ENCODE data around the gene UFSP2.
"Not testable (repeated sequence)": the region's sequence is repeated elsewhere in the genome, so short reads cannot be mapped to it uniquely, and the experiment has no call there.

The UFSP2 gene

GRCh38 chr4:185382754-185383153, 43.0 kb downstream of the UFSP2 start:
- Mint-ChIP-seq H3K27ac (no peak overlapping the region), H3K4me1 (ENCODE audit: low read depth) (peaks cover 16% of the 10 kb centered on the region), H3K4me3 (no peak overlapping the region), H3K27me3 (ENCODE audit: low read depth) (no peaks in the 10 kb centered on the region), H3K9me3 (peaks cover 8% of the 10 kb centered on the region), H3K36me3 (ENCODE audit: low read depth) (peaks cover 13% of the 10 kb centered on the region)

GRCh38 chr4:185381288-185382196, 44.2 kb downstream of the UFSP2 start:
- Mint-ChIP-seq H3K27ac (no peak overlapping the region), H3K4me3 (no peak overlapping the region), H3K36me3 (ENCODE audit: low read depth) (peaks cover 13% of the 10 kb centered on the region), H3K4me1 (ENCODE audit: low read depth) (peaks cover 16% of the 10 kb centered on the region), H3K27me3 (ENCODE audit: low read depth) (no peaks in the 10 kb centered on the region), H3K9me3 (peaks cover 8% of the 10 kb centered on the region)

GRCh38 chr4:185380320-185380719, 45.4 kb downstream of the UFSP2 start:
- H3K4me3 Mint-ChIP-seq: no peak overlapping the region
- peaks cover 13% of the 10 kb centered on the region for H3K36me3 Mint-ChIP-seq (ENCODE audit: low read depth)
- H3K27me3 Mint-ChIP-seq (ENCODE audit: low read depth): no peaks in the 10 kb centered on the region

GRCh38 chr4:185379326-185380295, 46.2 kb downstream of the UFSP2 start:
- peaks cover 8% of the 10 kb centered on the region for H3K9me3 Mint-ChIP-seq
- no peaks in the 10 kb centered on the region for H3K27me3 Mint-ChIP-seq (ENCODE audit: low read depth)
- H3K4me1 Mint-ChIP-seq (ENCODE audit: low read depth): peaks cover 6% of the 10 kb centered on the region
- peaks cover 11% of the 10 kb centered on the region for H3K36me3 Mint-ChIP-seq (ENCODE audit: low read depth)
- no peak overlapping the region for H3K4me3 Mint-ChIP-seq
- H3K27ac Mint-ChIP-seq: no peak overlapping the region

More at GRCh38 chr4:185380320-185380719, 45.4 kb downstream of the UFSP2 start:
- Mint-ChIP-seq H3K27ac (no peak overlapping the region), H3K9me3 (peaks cover 8% of the 10 kb centered on the region), H3K4me1 (ENCODE audit: low read depth) (peaks cover 10% of the 10 kb centered on the region)

DNA sequence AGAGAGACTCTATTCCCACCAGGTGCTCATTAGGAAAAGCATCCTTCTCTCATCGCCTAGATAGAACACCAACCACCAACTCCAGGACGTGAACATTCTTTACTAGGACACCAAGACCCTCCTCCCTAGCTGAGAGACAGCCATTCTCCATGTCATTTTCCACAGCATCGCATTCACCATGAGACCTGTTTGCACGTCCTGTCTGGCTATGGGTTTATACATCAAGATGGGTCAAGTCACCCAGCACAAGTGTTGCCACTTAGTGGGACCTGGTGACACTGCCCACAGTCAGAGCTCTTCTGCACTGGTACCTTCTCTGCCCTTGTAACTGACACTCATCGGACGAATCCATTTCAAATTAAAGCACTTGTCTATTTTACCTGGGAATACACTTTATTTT, 47.5 kb downstream of the UFSP2 start:
- H3K27ac Mint-ChIP-seq: no peak overlapping the region
- no peaks in the 10 kb centered on the region for H3K27me3 Mint-ChIP-seq (ENCODE audit: low read depth)
- peaks cover 8% of the 10 kb centered on the region for H3K36me3 Mint-ChIP-seq (ENCODE audit: low read depth)
- H3K9me3 Mint-ChIP-seq: peaks cover 8% of the 10 kb centered on the region
- no peak overlapping the region for H3K4me3 Mint-ChIP-seq
- peaks cover 2% of the 10 kb centered on the region for H3K4me1 Mint-ChIP-seq (ENCODE audit: low read depth)

- H3K4me1 Mint-ChIP-seq (ENCODE audit: low read depth): peaks cover 2% of the 10 kb centered on the region
- no peak overlapping the region for H3K4me3 Mint-ChIP-seq
- no peaks in the 10 kb centered on the region for H3K27me3 Mint-ChIP-seq (ENCODE audit: low read depth)
- no peak overlapping the region for H3K27ac Mint-ChIP-seq
- H3K36me3 Mint-ChIP-seq (ENCODE audit: low read depth): no peaks in the 10 kb centered on the region
- H3K9me3 Mint-ChIP-seq: no peaks in the 10 kb centered on the region
Measured at GRCh38 chr4:185374573-185374972, 51.2 kb downstream of the UFSP2 start.

DNA sequence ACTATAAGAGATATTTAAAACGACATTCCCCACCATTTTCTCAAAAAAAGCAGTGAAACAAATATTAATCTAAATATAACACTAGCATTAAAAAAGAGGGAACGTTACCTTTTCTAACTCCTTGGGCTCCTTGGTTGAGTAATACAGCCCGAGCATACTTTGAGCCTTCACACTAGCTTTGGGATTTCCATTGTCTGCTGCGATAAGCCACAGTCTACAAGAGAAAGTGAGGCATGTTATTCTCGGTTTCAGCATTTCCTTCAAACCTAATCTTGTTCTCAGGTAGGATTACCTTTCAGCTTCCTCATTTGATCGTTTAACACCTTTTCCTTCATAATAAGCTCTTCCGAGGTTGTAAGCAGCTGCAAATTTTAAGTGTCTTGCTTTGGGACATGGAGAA, 51.7 kb downstream of the UFSP2 start:
- no peak overlapping the region for H3K27ac Mint-ChIP-seq
- no peaks in the 10 kb centered on the region for H3K36me3 Mint-ChIP-seq (ENCODE audit: low read depth)
- H3K4me3 Mint-ChIP-seq: no peak overlapping the region
- no peaks in the 10 kb centered on the region for H3K9me3 Mint-ChIP-seq
- H3K27me3 Mint-ChIP-seq (ENCODE audit: low read depth): no peaks in the 10 kb centered on the region
- H3K4me1 Mint-ChIP-seq (ENCODE audit: low read depth): peaks cover 2% of the 10 kb centered on the region

DNA sequence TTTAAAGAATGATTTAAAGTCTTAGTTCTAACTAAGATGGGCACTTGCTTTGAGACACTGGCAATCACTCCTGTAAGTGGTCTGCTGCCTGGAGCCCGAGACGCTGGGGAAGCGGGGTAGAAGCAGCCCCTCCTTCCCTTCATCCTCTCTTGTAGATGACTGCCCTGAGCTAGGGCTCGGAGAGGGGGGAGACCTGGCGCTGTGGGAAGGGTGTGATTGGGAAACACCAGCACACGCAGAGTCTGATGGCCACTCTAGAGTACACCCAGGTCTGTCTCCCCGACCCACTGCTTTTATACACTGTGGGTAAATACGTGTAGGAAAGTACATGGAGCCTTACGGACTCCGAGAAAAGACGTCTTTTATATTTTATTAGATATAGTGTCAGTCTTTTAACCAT, 54.1 kb downstream of the UFSP2 start:
- no peaks in the 10 kb centered on the region for H3K36me3 Mint-ChIP-seq (ENCODE audit: low read depth)
- peaks cover 2% of the 10 kb centered on the region for H3K4me1 Mint-ChIP-seq (ENCODE audit: low read depth)
- no peaks in the 10 kb centered on the region for H3K9me3 Mint-ChIP-seq
- no peak overlapping the region for H3K4me3 Mint-ChIP-seq
- no peaks in the 10 kb centered on the region for H3K27me3 Mint-ChIP-seq (ENCODE audit: low read depth)
- H3K27ac Mint-ChIP-seq: no peak overlapping the region

DNA sequence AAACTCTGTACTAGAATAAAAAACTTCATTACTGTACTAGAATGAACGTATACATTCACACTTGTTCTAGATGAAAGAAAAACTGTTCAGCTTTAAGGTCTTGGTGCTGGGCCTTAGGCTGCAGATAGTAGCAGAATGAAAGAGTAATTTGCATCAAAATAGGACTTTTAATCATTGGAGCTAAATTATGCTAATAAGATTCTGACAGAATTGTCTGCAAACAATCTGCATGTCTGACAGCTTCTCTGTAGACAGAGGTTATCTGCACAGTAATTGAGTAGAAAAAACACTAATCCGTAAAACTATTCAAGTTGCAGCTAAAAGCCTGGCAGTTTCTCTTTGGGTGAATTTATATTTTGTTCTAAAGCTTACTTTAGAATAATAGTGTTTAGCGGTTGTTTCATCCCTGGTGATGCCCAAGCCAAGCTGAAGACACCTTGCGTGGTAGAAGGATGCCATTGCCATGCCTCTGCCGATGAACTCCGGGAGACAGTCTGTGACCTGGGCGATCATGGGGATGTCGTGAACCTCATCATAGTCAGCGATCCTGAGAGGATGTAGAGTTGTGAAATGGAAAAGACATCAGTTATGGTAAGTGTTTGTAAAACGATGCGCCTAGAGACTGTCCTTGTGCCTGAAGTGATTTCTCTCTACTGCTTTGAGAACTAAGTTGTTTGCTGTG, 55.4 kb downstream of the UFSP2 start:
- no peak overlapping the region for H3K27ac Mint-ChIP-seq
- no peaks in the 10 kb centered on the region for H3K36me3 Mint-ChIP-seq (ENCODE audit: low read depth)
- H3K4me1 Mint-ChIP-seq (ENCODE audit: low read depth): peaks cover 2% of the 10 kb centered on the region
- no peaks in the 10 kb centered on the region for H3K9me3 Mint-ChIP-seq
- H3K4me3 Mint-ChIP-seq: no peak overlapping the region
- H3K27me3 Mint-ChIP-seq (ENCODE audit: low read depth): no peaks in the 10 kb centered on the region

DNA sequence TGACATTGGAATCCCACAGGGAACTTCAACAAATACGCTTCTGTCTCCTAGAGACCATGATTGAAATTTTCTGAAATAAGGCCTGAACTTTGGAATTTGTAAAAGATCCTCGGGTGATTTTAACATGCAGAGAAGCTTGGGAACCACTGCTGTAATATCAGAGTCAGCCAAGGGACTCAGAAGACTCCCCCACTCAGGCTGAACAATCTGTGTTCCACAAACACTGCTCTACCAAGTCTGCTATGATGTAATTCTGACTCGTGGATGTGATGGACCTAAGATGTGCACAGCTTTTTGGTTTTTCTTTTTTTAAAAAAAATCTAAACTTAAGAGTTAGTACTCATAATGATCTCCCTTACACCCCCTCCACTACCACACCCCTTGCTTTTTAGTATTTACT, 56.0 kb downstream of the UFSP2 start:
- Mint-ChIP-seq H3K27me3 (ENCODE audit: low read depth) (no peaks in the 10 kb centered on the region), H3K27ac (no peak overlapping the region), H3K4me3 (no peak overlapping the region), H3K4me1 (ENCODE audit: low read depth) (peaks cover 2% of the 10 kb centered on the region), H3K36me3 (ENCODE audit: low read depth) (no peaks in the 10 kb centered on the region), H3K9me3 (no peaks in the 10 kb centered on the region)

DNA sequence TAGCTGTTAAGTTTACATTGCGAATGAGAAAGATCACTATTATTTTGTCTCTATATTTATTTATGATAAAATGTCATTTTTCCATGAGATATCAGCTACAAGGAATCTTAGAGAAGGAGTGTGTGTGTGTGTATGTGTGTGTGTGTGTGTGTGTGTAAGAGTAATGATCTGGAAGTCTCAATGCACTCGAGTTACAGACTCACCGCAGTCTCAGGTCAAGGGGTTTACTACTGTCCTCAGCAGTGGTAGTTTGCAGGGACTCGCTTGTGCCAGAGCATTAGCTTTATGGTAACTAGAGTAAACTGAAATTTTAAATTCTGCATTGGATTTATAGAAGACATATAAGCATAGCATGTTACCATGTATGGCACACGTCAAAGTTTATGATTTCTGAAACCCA, 60.9 kb downstream of the UFSP2 start:
- Mint-ChIP-seq H3K27ac (no peak overlapping the region), H3K4me1 (ENCODE audit: low read depth) (no peaks in the 10 kb centered on the region), H3K9me3 (no peaks in the 10 kb centered on the region), H3K4me3 (no peak overlapping the region), H3K36me3 (ENCODE audit: low read depth) (peaks cover 3% of the 10 kb centered on the region), H3K27me3 (ENCODE audit: low read depth) (no peaks in the 10 kb centered on the region)

- Mint-ChIP-seq H3K9me3 (no peaks in the 10 kb centered on the region), H3K4me3 (no peak overlapping the region), H3K36me3 (ENCODE audit: low read depth) (peaks cover 3% of the 10 kb centered on the region), H3K27me3 (ENCODE audit: low read depth) (no peaks in the 10 kb centered on the region), H3K27ac (no peak overlapping the region), H3K4me1 (ENCODE audit: low read depth) (no peaks in the 10 kb centered on the region)
Measured at GRCh38 chr4:185363251-185363650, 62.5 kb downstream of the UFSP2 start.

- not testable (repeated sequence) for H3K27ac Mint-ChIP-seq; H3K4me3 Mint-ChIP-seq; H3K9me3 Mint-ChIP-seq; H3K27me3 Mint-ChIP-seq (ENCODE audit: low read depth); H3K36me3 Mint-ChIP-seq (ENCODE audit: low read depth); H3K4me1 Mint-ChIP-seq (ENCODE audit: low read depth)
Measured at GRCh38 chr4:185362570-185362969, 63.2 kb downstream of the UFSP2 start.

- Mint-ChIP-seq H3K27ac (no peak overlapping the region), H3K4me3 (no peak overlapping the region), H3K27me3 (ENCODE audit: low read depth) (no peaks in the 10 kb centered on the region), H3K9me3 (no peaks in the 10 kb centered on the region), H3K36me3 (ENCODE audit: low read depth) (peaks cover 8% of the 10 kb centered on the region), H3K4me1 (ENCODE audit: low read depth) (no peaks in the 10 kb centered on the region)
Measured at GRCh38 chr4:185361872-185362271, 63.9 kb downstream of the UFSP2 start.

Data from T-helper 1 cell treated with Interleukin-12 subunit alpha and Interleukin-12 subunit beta and Interleukin-4 antibody, amounts not matched to agents 30 μg/mL and 1 μg/mL, for 36 hours (primary cell).